Measurements from ENCODE around the gene FOLR1.
"Not testable (repeated sequence)": the region's sequence is repeated elsewhere in the genome, so short reads cannot be mapped to it uniquely, and the experiment has no call there.

The FOLR1 gene

DNA sequence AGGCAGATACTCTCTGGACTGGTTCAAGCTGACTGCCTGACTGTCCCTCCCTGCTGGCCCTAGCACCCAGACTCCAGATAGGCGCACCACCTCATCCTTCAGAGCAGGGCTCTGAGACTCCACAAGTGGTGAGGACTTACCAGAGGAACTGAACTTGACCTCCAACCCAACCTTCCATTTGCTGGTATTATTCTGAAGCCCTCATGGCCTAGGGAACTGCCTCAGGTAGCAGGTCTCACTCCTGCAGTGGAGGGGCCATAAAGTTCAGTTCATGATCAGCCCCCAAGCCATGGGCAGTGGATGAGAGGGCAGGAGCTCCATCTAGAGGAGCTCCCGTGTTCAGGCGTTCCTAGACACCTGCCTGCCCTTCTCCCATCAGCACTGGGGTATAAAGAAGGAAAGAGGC, 10.4 kb upstream of the FOLR1 start:
- DNase-seq (ENCODE audit: low spot score), result not testable (repeated sequence)

DNA sequence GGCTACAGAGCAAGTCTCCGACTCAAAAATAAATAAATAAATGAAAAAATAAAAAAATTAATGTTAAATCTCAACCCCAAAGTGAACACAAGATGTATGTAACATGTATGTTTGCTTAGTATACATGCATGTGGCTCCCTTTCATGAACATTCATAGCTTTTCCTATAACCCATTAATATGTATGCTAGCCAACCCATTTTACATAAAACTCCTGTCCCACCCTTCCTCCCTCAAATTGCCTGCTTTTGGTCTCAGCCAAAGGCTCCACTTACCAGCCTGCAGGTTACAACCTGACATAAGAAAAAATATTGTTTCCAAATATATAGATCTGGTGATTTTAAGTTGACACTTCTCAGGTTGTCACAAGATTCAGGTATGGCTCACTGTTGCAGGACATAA, 3.7 kb upstream of the FOLR1 start:
- DNase-seq (ENCODE audit: low spot score), result no peak

DNA sequence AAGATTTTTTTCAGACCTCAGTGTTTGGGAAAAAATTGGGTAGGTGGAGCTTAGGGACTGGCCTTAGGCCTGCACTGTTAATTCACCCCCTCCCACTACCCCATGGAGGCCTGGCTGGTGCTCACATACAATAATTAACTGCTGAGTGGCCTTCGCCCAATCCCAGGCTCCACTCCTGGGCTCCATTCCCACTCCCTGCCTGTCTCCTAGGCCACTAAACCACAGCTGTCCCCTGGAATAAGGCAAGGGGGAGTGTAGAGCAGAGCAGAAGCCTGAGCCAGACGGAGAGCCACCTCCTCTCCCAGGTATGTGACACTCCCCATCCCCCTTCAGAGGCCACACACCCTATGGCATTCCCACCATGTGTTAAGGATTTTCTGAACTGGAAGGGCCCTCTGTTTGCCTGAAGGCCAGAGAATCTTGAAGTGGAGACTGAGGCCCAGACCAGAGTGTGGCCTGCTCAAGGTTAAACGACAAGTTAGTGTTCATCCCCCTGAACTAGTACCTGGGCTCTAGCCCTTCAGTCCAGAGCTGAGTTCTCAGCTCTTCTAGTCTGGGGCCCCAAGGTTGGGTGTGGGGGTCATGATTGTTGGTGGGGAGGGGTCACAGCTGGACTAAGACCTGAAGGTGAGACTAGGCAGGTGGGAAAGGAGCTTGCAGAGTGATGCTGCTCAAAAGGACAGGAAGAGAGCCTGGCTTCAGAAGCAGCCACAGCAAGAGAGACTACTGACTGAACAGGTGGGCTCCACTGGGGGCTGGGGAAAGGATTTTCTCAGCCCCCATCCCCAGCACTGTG, 2.3 kb upstream of the FOLR1 start:
- no peak for DNase-seq (ENCODE audit: low spot score)

DNA sequence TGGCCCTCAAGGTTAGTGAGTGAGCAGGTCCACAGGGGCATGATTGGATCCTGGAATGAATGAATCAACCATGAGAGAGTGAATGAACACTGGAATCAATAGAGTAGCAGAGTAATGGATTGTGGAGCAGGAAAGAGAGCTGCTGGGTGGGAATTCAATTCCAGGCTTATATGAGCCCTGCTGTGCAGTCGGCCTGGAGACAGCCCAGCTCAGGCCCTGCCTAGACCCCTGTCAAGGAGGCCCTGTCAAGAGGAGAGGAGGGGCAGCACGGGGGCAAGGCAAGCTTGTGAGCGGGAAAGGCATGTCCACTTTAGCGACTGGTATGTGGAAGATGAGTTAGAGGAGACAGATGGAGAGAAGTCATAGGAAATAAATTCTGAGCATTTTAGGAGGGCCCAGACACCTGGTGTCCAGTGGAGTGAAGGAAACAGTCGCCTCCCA, 1.3 kb upstream of the FOLR1 start:
- no peak for DNase-seq (ENCODE audit: low spot score)

DNA sequence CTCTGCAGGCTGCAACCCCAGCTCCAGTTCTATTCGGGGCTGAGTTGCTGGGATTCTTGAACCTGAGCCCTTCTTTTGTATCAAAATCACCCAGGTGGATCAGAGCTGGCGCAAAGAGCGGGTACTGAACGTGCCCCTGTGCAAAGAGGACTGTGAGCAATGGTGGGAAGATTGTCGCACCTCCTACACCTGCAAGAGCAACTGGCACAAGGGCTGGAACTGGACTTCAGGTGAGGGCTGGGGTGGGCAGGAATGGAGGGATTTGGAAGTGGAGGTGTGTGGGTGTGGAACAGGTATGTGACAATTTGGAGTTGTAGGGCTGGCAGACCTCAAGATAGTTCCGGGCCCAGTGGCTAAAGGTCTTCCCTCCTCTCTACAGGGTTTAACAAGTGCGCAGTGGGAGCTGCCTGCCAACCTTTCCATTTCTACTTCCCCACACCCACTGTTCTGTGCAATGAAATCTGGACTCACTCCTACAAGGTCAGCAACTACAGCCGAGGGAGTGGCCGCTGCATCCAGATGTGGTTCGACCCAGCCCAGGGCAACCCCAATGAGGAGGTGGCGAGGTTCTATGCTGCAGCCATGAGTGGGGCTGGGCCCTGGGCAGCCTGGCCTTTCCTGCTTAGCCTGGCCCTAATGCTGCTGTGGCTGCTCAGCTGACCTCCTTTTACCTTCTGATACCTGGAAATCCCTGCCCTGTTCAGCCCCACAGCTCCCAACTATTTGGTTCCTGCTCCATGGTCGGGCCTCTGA, 3.8 kb downstream of the FOLR1 start:
- no peak for DNase-seq (ENCODE audit: low spot score)

DNA sequence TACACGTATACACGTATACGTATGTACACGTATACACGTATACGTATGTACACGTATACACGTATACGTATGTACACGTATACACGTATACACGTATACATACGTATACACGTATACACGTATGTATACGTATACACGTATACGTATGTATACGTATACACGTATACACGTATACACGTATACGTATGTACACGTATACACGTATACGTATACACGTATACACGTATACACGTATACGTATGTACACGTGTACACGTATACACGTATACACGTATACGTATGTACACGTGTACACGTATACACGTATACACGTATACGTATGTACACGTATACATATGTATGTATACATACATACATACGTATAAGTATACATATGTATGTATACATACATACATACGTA, 9.5 kb downstream of the FOLR1 start:
- DNase-seq (ENCODE audit: low spot score), result not testable (repeated sequence)

DNA sequence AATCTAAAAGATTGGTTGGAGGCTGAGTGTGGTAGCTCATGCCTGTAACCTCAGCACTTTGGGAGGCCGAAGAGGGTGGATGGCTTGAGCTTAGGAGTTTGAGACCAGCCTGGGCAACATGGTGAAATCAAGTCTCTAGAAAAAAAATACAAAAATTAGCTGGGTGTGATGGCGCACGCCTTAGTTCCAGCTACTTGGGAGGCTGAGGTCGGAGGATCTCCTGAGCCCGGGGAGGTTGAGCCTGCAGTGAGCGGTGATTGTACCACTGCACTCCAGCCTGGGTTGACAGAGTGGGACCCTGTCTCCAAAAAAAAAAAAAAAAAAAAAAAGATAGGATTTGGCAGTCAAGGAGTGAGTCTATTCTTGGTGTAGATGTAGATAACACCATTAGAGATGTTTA, 10.6 kb downstream of the FOLR1 start:
- no peak for DNase-seq (ENCODE audit: low spot score)

DNA sequence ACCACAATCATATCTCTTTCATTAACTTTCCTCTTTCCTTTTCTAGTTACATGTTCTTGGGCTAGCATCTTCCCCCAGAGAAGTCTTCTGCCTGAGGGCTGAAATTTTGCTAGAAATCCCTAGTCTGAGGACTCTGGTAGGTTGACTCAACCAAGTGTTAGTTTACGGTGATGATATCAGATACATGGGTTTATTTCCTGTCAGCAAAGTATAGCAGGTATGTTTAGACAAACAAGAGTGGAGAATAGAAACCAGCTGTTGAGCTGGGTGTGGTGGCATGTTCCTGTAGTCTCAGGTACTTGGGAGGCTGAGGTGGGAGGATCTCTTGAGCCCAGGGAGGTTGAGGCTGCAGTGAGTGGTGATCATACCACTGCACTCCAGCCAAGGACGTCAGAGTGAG, 11.2 kb downstream of the FOLR1 start:
- DNase-seq (ENCODE audit: low spot score), result no peak

DNA sequence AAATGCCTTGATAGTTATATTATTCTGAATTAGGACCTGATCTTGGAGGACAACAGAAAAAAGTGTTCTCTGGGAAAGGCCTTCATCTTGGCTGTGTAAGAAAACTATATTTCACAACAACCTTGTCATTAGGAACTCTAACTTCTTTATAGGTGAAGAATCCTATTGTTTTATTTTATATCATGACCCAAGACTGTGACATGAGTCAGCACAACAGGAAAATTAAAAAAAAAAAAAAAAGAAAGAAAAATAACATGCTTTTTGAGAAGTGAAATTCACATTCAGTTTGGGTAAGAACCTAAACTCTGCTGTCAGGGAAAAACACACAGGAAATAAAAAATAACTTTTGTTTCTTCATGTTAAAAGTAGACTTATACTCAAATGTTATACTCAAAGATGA, 12.9 kb downstream of the FOLR1 start:
- no peak for DNase-seq (ENCODE audit: low spot score)

DNA sequence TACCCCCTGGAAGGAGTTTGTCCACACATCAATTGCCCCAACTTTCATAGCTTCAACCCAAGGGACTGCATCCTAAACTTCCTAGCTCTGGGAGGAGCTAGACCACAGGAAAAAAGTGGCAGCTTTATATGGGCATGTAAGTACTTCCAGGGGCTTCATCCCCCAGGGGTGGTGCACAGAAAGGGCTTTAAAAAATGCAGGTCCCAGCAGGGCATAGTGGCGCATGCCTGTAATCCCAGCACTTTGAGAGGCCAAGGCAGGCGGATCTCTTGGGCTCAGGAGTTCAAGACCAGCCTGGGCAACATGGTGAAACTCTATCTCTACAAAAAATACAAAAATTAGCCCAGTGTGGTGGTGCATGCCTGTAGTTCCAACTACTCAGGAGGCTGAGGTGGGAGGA, 14.9 kb downstream of the FOLR1 start:
- DNase-seq (ENCODE audit: low spot score), result not testable (repeated sequence)

DNA sequence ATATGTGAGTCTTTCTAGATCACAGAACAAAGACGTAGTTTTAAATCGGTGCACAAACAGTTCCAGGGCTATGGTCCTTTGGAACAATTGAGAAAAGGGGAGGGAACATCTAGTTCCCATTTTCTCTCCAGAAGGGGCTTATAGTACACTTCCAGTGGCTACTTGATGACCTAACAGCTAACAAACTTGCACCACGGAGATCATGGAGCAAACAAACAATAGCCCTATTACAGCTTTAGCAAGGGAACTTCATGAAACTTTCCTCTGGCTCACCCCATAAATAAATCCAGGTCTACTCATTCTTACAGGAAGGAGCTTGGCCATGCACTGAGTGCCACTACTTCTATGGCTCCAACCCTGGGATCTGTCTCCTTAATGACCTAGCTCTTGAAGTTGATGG, 16.3 kb downstream of the FOLR1 start:
- DNase-seq (ENCODE audit: low spot score), result no peak

DNA sequence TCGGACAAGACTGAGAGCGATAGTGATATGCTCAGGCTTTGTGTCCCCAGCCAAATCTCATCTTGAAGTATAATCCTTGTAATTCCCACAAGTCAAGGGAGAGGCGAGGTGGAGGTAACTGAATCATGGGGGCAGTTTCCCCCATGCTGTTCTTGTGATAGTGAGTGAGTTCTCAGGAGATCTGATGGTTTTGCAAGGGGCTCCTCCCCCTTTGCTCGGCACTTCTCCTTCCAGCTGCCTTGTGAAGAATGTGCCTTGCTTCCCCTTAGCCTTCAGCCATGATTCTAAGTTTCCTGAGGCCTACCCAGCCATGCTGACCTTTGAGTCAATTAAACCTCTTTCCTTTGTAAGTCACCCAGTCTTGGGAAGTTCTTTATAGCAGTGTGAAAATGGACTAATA, 17.2 kb downstream of the FOLR1 start:
- no peak for DNase-seq (ENCODE audit: low spot score)

DNA sequence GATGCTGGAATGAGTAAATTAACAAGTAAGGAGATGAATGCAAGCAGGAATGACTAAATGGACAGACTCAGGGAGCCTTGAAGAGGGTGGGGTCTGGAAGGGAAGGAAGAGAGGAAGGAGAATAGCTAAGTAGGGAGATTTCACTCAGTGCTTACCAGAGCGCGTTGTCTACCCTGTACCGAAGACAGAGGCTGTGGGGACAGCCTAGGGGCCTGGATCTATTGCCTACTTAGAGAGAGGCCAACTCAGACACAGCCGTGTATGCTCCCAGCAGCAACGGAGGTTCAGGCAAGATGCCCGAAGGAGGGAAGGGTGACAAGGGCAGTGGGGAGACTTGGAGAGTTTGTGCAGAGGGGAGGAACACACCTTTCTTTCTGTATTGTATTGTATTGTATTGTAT, 24.7 kb downstream of the FOLR1 start, which contains the start of gene FOLR2:
FOLR2 (plus strand) TSS at position 157 of the 400 bp plus-strand sequence. CDS start 1,791 bp downstream, outside the sequence.
- DNase-seq (ENCODE audit: low spot score), result no peak

DNA sequence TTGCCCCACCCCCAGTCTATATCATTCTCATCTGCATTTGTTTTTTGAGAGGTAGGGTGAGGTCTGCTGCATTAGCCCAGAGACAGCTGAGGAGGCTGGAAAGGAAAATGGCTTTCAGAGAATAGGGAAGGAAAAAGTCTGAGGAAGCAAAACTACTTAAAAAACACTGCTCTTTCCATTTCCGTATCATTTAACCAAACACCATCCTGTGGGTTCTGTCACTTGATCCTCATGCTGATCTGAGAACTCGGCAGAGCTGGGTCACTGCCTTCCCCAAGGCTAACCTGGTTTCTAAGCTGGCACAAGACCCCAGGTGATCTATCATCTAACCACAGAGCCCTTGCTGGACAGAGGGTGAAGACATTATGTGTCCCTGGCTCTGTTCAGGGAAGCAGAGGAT, 25.9 kb downstream of the FOLR1 start:
- no peak for DNase-seq (ENCODE audit: low spot score)

DNA sequence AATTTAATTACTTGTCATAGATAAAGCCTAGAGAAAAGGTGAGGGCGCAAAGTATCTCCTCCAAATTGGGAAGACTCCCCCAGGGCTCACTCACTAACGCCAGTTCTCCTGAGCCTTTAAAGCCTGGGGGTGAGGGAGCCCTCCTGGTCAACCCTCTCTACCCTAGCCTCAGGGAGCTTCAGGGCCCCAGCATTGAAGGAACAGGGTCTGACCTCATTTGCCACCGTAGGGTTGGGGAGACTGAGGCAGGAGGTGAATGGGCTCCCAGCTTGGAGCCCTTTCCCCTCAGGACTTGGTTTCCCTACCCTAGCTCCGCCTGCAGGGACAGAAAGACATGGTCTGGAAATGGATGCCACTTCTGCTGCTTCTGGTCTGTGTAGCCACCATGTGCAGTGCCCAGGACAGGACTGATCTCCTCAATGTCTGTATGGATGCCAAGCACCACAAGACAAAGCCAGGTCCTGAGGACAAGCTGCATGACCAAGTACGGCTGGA, 26.4 kb downstream of the FOLR1 start:
- DNase-seq (ENCODE audit: low spot score), result no peak

DNA sequence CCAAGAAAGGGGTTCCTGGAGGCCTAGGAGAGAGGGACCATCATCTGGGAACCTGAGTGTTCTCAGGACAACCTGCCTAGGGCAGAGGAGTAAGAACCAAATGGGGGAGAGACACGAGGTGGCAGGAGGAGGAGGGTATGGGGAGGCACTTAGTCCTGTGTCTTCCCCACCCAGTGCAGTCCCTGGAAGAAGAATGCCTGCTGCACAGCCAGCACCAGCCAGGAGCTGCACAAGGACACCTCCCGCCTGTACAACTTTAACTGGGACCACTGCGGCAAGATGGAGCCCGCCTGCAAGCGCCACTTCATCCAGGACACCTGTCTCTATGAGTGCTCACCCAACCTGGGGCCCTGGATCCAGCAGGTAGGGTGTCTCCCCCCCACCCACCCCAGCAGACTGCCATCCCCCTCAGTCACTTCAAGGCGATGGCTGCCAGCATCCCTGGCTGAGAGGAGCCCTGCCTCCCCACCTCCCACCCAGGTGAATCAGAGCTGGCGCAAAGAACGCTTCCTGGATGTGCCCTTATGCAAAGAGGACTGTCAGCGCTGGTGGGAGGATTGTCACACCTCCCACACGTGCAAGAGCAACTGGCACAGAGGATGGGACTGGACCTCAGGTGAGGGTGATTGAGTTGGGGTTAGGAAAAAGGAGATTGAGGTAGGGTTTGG, 28.9 kb downstream of the FOLR1 start:
- DNase-seq (ENCODE audit: low spot score), result no peak

DNA sequence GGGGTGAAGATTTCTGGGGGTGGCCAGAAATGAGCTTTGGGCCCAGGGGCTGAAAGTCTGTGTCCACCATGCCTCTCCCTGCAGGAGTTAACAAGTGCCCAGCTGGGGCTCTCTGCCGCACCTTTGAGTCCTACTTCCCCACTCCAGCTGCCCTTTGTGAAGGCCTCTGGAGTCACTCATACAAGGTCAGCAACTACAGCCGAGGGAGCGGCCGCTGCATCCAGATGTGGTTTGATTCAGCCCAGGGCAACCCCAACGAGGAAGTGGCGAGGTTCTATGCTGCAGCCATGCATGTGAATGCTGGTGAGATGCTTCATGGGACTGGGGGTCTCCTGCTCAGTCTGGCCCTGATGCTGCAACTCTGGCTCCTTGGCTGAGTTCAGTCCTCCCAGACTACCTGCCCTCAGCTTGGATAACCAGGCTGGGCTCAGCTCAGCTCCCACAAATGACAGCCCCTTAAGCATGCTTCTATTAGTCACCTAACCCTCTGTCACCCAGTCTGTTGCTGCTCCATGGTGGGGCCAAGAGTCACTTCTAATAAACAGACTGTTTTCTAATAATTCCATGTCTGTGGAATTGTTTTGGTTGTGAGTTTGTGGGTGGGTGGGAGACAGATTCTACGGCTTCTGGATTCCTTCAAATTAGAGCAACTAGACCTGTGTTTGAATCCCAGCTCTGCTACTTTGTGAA, 29.6 kb downstream of the FOLR1 start:
- no peak for DNase-seq (ENCODE audit: low spot score)

DNA sequence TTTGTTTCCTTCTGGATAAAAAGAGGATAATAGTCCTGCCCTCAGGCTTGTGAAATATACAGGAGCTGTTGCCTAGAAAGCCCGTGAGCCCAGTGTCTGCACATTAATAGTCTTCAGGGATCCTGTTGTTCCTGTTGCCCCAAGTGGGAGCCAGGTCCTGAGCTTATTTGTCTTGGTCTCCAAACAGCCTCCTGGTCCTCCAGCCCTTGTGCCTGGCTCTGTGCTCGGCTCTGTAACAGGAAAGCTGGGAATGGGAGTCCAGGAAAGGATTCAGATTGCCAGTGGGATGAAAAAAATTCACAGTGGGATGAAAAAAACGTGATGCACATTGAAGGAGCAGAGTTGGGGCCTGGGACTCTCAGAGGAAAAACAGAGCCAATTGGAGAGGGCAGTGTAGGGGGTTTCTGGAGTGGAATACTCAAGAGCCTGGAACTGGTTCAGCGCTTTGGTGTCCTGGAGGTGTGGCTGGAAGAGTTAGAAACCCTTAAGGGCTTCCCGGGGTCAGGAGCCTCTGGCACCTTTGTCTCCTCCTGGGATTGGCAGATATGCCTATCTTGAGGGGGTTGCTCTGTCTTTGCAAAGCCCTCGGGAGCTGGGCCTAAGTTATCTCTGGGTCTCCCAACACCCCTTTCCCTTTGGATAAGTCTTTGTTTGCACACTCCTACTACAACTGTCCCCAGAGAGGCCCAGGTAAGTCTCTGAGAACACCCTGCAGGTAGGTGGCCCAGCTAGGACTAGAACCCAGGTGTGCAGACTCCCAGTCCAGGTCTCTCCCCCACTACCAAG, 30.4 kb downstream of the FOLR1 start:
- no peak for DNase-seq (ENCODE audit: low spot score)

DNA sequence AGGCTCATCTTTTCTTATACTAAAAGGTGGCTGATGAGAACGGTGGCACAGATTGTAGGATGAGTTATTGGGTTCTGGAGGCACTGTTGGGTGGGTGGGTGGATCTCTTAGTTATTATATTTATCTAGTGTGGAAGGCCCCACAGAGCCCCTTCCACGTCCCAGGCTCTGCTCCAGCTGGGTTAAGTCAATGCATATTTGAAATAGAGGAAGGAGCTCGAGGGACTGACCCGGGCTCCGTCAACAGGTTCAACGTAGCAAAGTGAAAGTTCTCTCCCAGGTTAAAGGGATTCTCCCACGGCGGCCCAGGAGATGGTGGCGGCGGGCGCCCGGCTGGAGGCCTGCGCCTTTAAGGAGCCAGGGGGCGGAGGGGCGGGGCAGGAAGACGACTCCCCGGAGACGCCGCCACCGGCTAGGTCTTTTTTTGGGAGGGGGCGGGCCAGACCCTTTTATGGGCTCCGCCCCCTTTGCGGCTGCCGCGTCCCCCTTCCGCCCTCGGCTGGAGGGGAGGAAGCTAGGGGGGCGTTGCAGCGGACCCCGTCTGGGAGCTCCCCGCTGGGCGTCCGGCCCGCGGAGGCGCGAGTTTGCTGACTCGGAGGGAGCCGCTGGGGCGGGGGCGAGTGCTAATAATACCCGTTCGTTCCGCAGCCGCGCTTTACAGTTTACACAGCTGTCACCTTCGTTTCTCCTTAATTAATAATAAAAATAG, 31.1 kb downstream of the FOLR1 start:
- DNase-seq (ENCODE audit: low spot score), result no peak

Measured in HuH-7.5 (cell line).